SK-N-SH (cell line): ENCODE measurements around the gene ZC3H7A. TPM values are rescaled to one million over a fixed set of nuclear protein-coding genes. Genes with fewer than 3 reads are reported as not detected.

Experiments
- CTCF ChIA-PET: fragments of 300-600, 350-600 bp; formaldehyde crosslinking; extraction: SDS; loops from one replicate; lab custom pipeline; 2021; lab: Yijun Ruan, JAX
- POLR2A ChIA-PET: fragments of 350-600 bp; sonication (Branson Sonifier 250); formaldehyde crosslinking; extraction: SDS; loops from one replicate; lab custom pipeline; 2020; ENCODE audit warnings: antibody characterized with exemption, inconsistent platforms; lab: Yijun Ruan, JAX
- DNase-seq: peaks from one replicate; pipeline ENCODE4 v3.0.0; 2012
- H2AFZ ChIP-seq: fragments of 200-600 bp; sonication (generic); 2 replicates; pipeline ENCODE4 v1.8.1; 2016; ENCODE audit warnings: antibody characterized with exemption, mild to moderate bottlenecking, low read depth
- H3F3A ChIP-seq: fragments of 200-600 bp; sonication (generic); replicated peaks from 2 replicates; pipeline ENCODE3; 2016; ENCODE audit warnings: antibody characterized with exemption, mild to moderate bottlenecking; ENCODE audit not compliant: insufficient read depth
- H3K27ac ChIP-seq, 2 experiments: fragments of 200-500 bp in 1 of 2; fragments of 200-600 bp in 1 of 2; sonication (Bioruptor generic) in 1 of 2; sonication (generic), shearing (Covaris generic) in 1 of 2; 2 replicates each; pipeline versions ENCODE4 v1.5.1 to v1.6.1; 2014 to 2016; ENCODE audit warnings: low read depth in 2 of 2, inconsistent platforms in 1 of 2, low read length in 1 of 2, mild to moderate bottlenecking in 1 of 2, mixed read lengths in 1 of 2
- H3K27me3 ChIP-seq: fragments of 200-600 bp; sonication (generic), shearing (Covaris generic); 2 replicates; pipeline ENCODE4 v1.6.1; 2016; ENCODE audit warnings: mixed run types; ENCODE audit not compliant: insufficient read depth
- H3K36me3 ChIP-seq, 2 experiments: fragments of 200-500 bp in 1 of 2; fragments of 200-600 bp in 1 of 2; sonication (Bioruptor generic) in 1 of 2; sonication (generic) in 1 of 2; replicated peaks in 1 of 2; 2 replicates each; pipeline versions ENCODE3 to v1.5.1; 2014 to 2016; ENCODE audit warnings: low read length in 1 of 2, mild to moderate bottlenecking in 1 of 2; ENCODE audit not compliant: insufficient read depth in 2 of 2, control insufficient read depth in 1 of 2
- H3K4me1 ChIP-seq, 2 experiments: fragments of 200-500 bp in 1 of 2; fragments of 200-600 bp in 1 of 2; sonication (Bioruptor generic) in 1 of 2; sonication (generic), shearing (Covaris generic) in 1 of 2; 2 replicates each; pipeline versions ENCODE4 v1.5.1 to v1.6.1; 2014 to 2016; ENCODE audit warnings: low read depth in 1 of 2, low read length in 1 of 2, mixed run types in 1 of 2; ENCODE audit not compliant: insufficient read depth in 2 of 2, control insufficient read depth in 1 of 2
- H3K4me2 ChIP-seq: fragments of 200-600 bp; sonication (generic), shearing (Covaris generic); 2 replicates; pipeline ENCODE4 v1.6.1; 2017; ENCODE audit warnings: mixed run types
- H3K4me3 ChIP-seq, 2 experiments: fragments of 200-500 bp in 1 of 2; fragments of 200-600 bp in 1 of 2; sonication (Bioruptor generic) in 1 of 2; sonication (generic), shearing (Covaris generic) in 1 of 2; 2 replicates each; pipeline versions ENCODE4 v1.5.1 to v1.8.1; 2014 to 2016; ENCODE audit warnings: low read depth in 2 of 2, inconsistent platforms in 1 of 2, low read length in 1 of 2, mild to moderate bottlenecking in 1 of 2, mixed read lengths in 1 of 2, moderate library complexity in 1 of 2
- H3K79me2 ChIP-seq: fragments of 200-600 bp; sonication (generic); 2 replicates; pipeline ENCODE4 v1.8.1; 2017; ENCODE audit warnings: mild to moderate bottlenecking; ENCODE audit not compliant: insufficient read depth
- H3K9ac ChIP-seq: fragments of 200-600 bp; sonication (generic); 2 replicates; pipeline ENCODE4 v1.6.1; 2017; ENCODE audit warnings: mixed run types
- H3K9me2 ChIP-seq: fragments of 200-600 bp; sonication (generic); 2 replicates; pipeline ENCODE4 v1.6.1; 2017; ENCODE audit warnings: mixed run types
- H3K9me3 ChIP-seq: fragments of 200-600 bp; sonication (generic); 2 replicates; pipeline ENCODE4 v1.6.1; 2017; ENCODE audit warnings: mixed run types, mild to moderate bottlenecking, moderate library complexity
- H4K20me1 ChIP-seq: fragments of 200-600 bp; sonication (generic); 2 replicates; pipeline ENCODE4 v1.6.1; 2017; ENCODE audit warnings: mild to moderate bottlenecking, mixed run types; ENCODE audit not compliant: insufficient read depth
- CHD2 ChIP-seq: fragments of 150-350 bp; IDR thresholded peaks from 2 replicates; pipeline ENCODE4 v1.6.1; 2018; ENCODE audit warnings: low read length; ENCODE audit not compliant: partially characterized antibody
- ELF1 ChIP-seq: IDR thresholded peaks from 2 replicates; pipeline ENCODE4 v1.4.0; 2012
- EP300 ChIP-seq, 2 experiments: IDR thresholded peaks; 2 replicates each; pipeline versions ENCODE4 v1.4.0 to v1.6.1; 2012; ENCODE audit warnings: borderline replicate concordance in 1 of 2, low read depth in 1 of 2, low read length in 1 of 2
- FOSL2 ChIP-seq: IDR thresholded peaks from 2 replicates; pipeline ENCODE4 v1.4.0; 2012; ENCODE audit warnings: low read depth, mild to moderate bottlenecking, moderate library complexity, borderline replicate concordance
- FOXJ3 ChIP-seq: sonication (generic); formaldehyde crosslinking; IDR thresholded peaks from 2 replicates; pipeline ENCODE4 v1.5.1; 2020; ENCODE audit warnings: mild to moderate bottlenecking, missing genetic modification reagents
- GATA2 ChIP-seq: sonication (generic); formaldehyde crosslinking; IDR thresholded peaks from 2 replicates; pipeline ENCODE4 v1.5.0; 2020; ENCODE audit warnings: mild to moderate bottlenecking, missing genetic modification reagents
- IRF3 ChIP-seq: fragments of 150-350 bp; IDR thresholded peaks from 2 replicates; pipeline ENCODE4 v1.6.1; 2016; ENCODE audit warnings: mild to moderate bottlenecking, low read depth, low read length
- JUND ChIP-seq: IDR thresholded peaks from 2 replicates; pipeline ENCODE4 v1.4.0; 2012
- MEF2A ChIP-seq: IDR thresholded peaks from 2 replicates; pipeline ENCODE4 v1.4.0; 2012; ENCODE audit warnings: low read depth, borderline replicate concordance
- MXI1 ChIP-seq: IDR thresholded peaks from 2 replicates; pipeline ENCODE4 v1.6.1; 2012; ENCODE audit warnings: mild to moderate bottlenecking, low read depth, low read length, improper control_type of control experiment
- NFIC ChIP-seq: IDR thresholded peaks from 2 replicates; pipeline ENCODE4 v1.4.0; 2012; ENCODE audit warnings: borderline replicate concordance
- NRF1 ChIP-seq: IDR thresholded peaks from 2 replicates; pipeline ENCODE4 v1.6.1; 2012; ENCODE audit warnings: low read depth, mild to moderate bottlenecking, low read length
- PBX3 ChIP-seq: IDR thresholded peaks from 2 replicates; pipeline ENCODE4; 2012
- POLR2AphosphoS5 ChIP-seq: IDR thresholded peaks from 2 replicates; pipeline ENCODE4 v1.6.1; 2012; ENCODE audit warnings: low read depth, low read length
- RXRA ChIP-seq: IDR thresholded peaks from 2 replicates; pipeline ENCODE4 v1.4.0; 2012; ENCODE audit warnings: low read depth, mild to moderate bottlenecking, borderline replicate concordance
- TCF12 ChIP-seq: IDR thresholded peaks from 2 replicates; pipeline ENCODE4 v1.4.0; 2012
- TEAD4 ChIP-seq: IDR thresholded peaks from 2 replicates; pipeline ENCODE4 v1.4.0; 2012; ENCODE audit warnings: mild to moderate bottlenecking, borderline replicate concordance; ENCODE audit not compliant: insufficient read depth
- USF2 ChIP-seq: fragments of 150-350 bp; IDR thresholded peaks from 2 replicates; pipeline ENCODE4 v1.6.1; 2017; ENCODE audit warnings: antibody characterized with exemption, low read length, low read depth, borderline replicate concordance
- YY1 ChIP-seq: IDR thresholded peaks from 2 replicates; pipeline ENCODE4 v1.4.0; 2012; ENCODE audit warnings: low read depth, mild to moderate bottlenecking
- WGBS: methylation state at CpG from one replicate; pipeline ENCODE4 v1.1.6; 2017; ENCODE audit warnings: low lambda C conversion rate; 5-methylcytosine and 5-hydroxymethylcytosine counted together
- polyA plus RNA-seq, 3 experiments: library from polyadenylated mRNA; depleted of rRNA; stranded (reverse); fragments of >200 nt; gene quantifications; 2 replicates each; pipeline ENCODE4 v1.2.3, GENCODE V29; 2012
- TF ChIP-seq, protein P1 (sequence below): fragments of 200-600 bp; sonication (generic); IDR thresholded peaks from 2 replicates; pipeline ENCODE4 v1.6.1; 2017; ENCODE audit warnings: antibody characterized with exemption, mild to moderate bottlenecking, moderate library complexity

The ZC3H7A gene
- polyA plus RNA-seq, 1 of the 3 experiments (the other 2 are of a cell fraction): 31.9 TPM

DNA sequence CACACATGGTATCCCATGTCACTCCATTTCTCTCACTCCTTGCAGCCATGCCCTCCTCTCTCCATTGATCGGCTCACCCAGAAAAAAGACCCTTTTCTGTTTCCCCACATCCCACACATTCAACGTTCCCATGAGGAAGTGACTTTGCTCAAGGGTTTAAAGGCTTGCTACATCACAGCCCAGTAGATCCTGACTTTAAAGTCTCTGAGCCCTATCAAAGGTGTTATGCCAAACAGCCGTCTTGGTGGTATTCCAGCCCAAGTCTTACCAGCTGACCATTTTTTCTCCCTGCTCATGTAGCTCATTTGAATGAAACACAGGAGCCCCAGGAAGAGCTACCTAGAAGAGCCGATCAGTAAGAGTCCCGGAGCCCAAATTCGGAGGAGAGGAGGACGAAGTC lies 47.0 kb downstream of the ZC3H7A start:
- ChIA-PET POLR2A (no interaction called here), CTCF (no interaction called here)
- Histone ChIP-seq H3K4me2 (no peak overlapping the region), H3K4me1 (no peaks in the 10 kb centered on the region), H3K9ac (no peak overlapping the region), H3K27me3 (no peaks in the 10 kb centered on the region), H3K27ac (no peak overlapping the region), H3F3A (peaks cover 14% of the 10 kb centered on the region), H2AFZ (no peak overlapping the region), H3K4me3 (no peak overlapping the region), H3K9me3 (no peaks in the 10 kb centered on the region), H3K9me2 (no peaks in the 10 kb centered on the region), H3K79me2 (no peaks in the 10 kb centered on the region), H4K20me1 (no peaks in the 10 kb centered on the region), H3K36me3 (peaks cover 31 to 49% of the 10 kb centered on the region in 2 experiments)
- TF ChIP-seq YY1 (no peak), FOXJ3 (CRISPR knock-in tag) (no peak), TEAD4 (no peak), CHD2 (no peak), PBX3 (no peak), NFIC (no peak), GATA2 (CRISPR knock-in tag) (no peak), POLR2AphosphoS5 (no peak), USF2 (no peak), EP300 (IDR thresholded peaks at IDR 0.05; ENCODE audit: borderline replicate concordance in 1 of 2, low read depth in 1 of 2, low read length in 1 of 2) (no peak), JUND (no peak)
- WGBS: 87% methylated on average over 7 of the region's 7 CpGs
- DNase-seq: no peak

- Histone ChIP-seq H3K9ac (no peak overlapping the region), H3K9me2 (no peaks in the 10 kb centered on the region), H3K27me3 (no peaks in the 10 kb centered on the region), H3K27ac (no peak overlapping the region), H3K79me2 (0 out of 2 replicates have a peak, but pooled peaks cover under 1% of the 10 kb centered on the region), H3K4me3 (no peak overlapping the region), H3K4me1 (peaks cover 0 to under 1% of the 10 kb centered on the region in 2 experiments; a peak in 2 of 4 replicates), H2AFZ (no peak overlapping the region), H3K9me3 (no peaks in the 10 kb centered on the region), H4K20me1 (no peaks in the 10 kb centered on the region), H3K36me3 (peaks cover 30 to 43% of the 10 kb centered on the region in 2 experiments), H3K4me2 (no peak overlapping the region), H3F3A (peaks cover 23% of the 10 kb centered on the region)
- POLR2A ChIA-PET: no interaction called here
- WGBS: 95% methylated on average over 13 of the region's 13 CpGs
- DNase-seq: no peak
- CTCF ChIA-PET: no interaction called here
- TF ChIP-seq TEAD4 (no peak), RXRA (no peak), GATA2 (CRISPR knock-in tag) (no peak), MXI1 (no peak), MEF2A (no peak), TCF12 (no peak), PBX3 (no peak), NRF1 (no peak), YY1 (no peak), FOSL2 (no peak), NFIC (no peak), ELF1 (no peak), IRF3 (no peak)
- TF ChIP-seq, protein P1, sequence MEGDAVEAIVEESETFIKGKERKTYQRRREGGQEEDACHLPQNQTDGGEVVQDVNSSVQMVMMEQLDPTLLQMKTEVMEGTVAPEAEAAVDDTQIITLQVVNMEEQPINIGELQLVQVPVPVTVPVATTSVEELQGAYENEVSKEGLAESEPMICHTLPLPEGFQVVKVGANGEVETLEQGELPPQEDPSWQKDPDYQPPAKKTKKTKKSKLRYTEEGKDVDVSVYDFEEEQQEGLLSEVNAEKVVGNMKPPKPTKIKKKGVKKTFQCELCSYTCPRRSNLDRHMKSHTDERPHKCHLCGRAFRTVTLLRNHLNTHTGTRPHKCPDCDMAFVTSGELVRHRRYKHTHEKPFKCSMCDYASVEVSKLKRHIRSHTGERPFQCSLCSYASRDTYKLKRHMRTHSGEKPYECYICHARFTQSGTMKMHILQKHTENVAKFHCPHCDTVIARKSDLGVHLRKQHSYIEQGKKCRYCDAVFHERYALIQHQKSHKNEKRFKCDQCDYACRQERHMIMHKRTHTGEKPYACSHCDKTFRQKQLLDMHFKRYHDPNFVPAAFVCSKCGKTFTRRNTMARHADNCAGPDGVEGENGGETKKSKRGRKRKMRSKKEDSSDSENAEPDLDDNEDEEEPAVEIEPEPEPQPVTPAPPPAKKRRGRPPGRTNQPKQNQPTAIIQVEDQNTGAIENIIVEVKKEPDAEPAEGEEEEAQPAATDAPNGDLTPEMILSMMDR: no peak
These were observed 48.4 kb downstream of the ZC3H7A start for GRCh38 chr16:11748404-11749254.
